PC-9 (cell line): ENCODE results near the gene CNTN1. TPM values are rescaled to one million over a fixed set of nuclear protein-coding genes. Genes with fewer than 3 reads are reported as not detected.

Experiments
- BruUV-seq: library from RNA; stranded (reverse); fragments of 400-500 nt; replicated peaks from 2 replicates; lab custom pipeline; 2021; lab: Mats Ljungman, UMichigan
- CTCF ChIA-PET: fragments of 300-600 bp; sonication (Branson Sonifier 250); formaldehyde crosslinking; loops from one replicate; lab custom pipeline; 2022; ENCODE audit warnings: antibody characterized with exemption; lab: Charles Lee
- POLR2A ChIA-PET: fragments of 300-600 bp; sonication (Branson Sonifier 250); formaldehyde crosslinking; loops from one replicate; lab custom pipeline; 2022; ENCODE audit warnings: antibody characterized with exemption; ENCODE audit not compliant: unreplicated experiment; lab: Charles Lee
- DNase-seq, 2 experiments: peaks; one replicate each; pipeline versions ENCODE4 v3.0.0 to v3.0.0-alpha.2; 2015 to 2022; ENCODE audit warnings: mixed read lengths in 1 of 2
- H2AFZ ChIP-seq: fragments of 200-600 bp; sonication (generic); 2 replicates; pipeline ENCODE4 v1.8.1; 2017; ENCODE audit warnings: antibody characterized with exemption
- H3F3A ChIP-seq: fragments of 200-600 bp; sonication (generic); 2 replicates; pipeline ENCODE4 v1.8.1; 2017; ENCODE audit warnings: antibody characterized with exemption, mild to moderate bottlenecking, low read depth; ENCODE audit not compliant: insufficient read depth
- H3K27ac ChIP-seq: fragments of 200-600 bp; sonication (generic); 2 replicates; pipeline ENCODE4 v1.6.1; 2016; ENCODE audit warnings: mixed run types
- H3K27me3 ChIP-seq: fragments of 200-600 bp; sonication (generic); 2 replicates; pipeline ENCODE4 v1.6.1; 2016; ENCODE audit warnings: low read depth, mixed run types; ENCODE audit not compliant: insufficient read depth
- H3K36me3 ChIP-seq: fragments of 200-600 bp; sonication (generic); 2 replicates; pipeline ENCODE4 v1.6.1; 2016; ENCODE audit warnings: low read depth, mixed run types
- H3K4me1 ChIP-seq: fragments of 200-600 bp; sonication (generic); replicated peaks from 2 replicates; pipeline ENCODE4 v1.6.1; 2016; ENCODE audit warnings: mixed run types; ENCODE audit not compliant: insufficient read depth
- H3K4me2 ChIP-seq: fragments of 200-600 bp; sonication (generic); 2 replicates; pipeline ENCODE4 v1.6.1; 2017; ENCODE audit warnings: mixed run types
- H3K4me3 ChIP-seq: fragments of 200-600 bp; sonication (generic); 2 replicates; pipeline ENCODE4 v1.6.1; 2016; ENCODE audit warnings: mixed run types
- H3K79me2 ChIP-seq: fragments of 200-600 bp; sonication (generic); 2 replicates; pipeline ENCODE4 v1.6.1; 2017; ENCODE audit warnings: low read depth, mixed run types
- H3K9me2 ChIP-seq: fragments of 200-600 bp; sonication (generic); 2 replicates; pipeline ENCODE4 v1.8.1; 2017; ENCODE audit warnings: mild to moderate bottlenecking; ENCODE audit not compliant: insufficient read depth
- H3K9me3 ChIP-seq: fragments of 200-600 bp; sonication (generic); 2 replicates; pipeline ENCODE4 v1.8.1; 2016; ENCODE audit warnings: low read depth; ENCODE audit not compliant: insufficient read depth
- H4K20me1 ChIP-seq: fragments of 200-600 bp; sonication (generic); 2 replicates; pipeline ENCODE4 v1.8.1; 2017; ENCODE audit not compliant: insufficient read depth
- CTCF ChIP-seq: fragments of 200-600 bp; sonication (generic); conservative IDR thresholded peaks from 2 replicates; pipeline ENCODE4 v1.6.1; 2017; ENCODE audit warnings: mixed run types, antibody characterized with exemption, mild to moderate bottlenecking, moderate library complexity
- EZH2 ChIP-seq: fragments of 200-600 bp; sonication (generic); IDR thresholded peaks from 2 replicates; pipeline ENCODE4 v1.8.0; 2017; ENCODE audit warnings: antibody characterized with exemption, low read depth
- intact Hi-C: fragments of 100-400 bp; cut with micrococcal nuclease; formaldehyde crosslinking; loops from one replicate; pipeline ENCODE4 v1.10.0; 2022; ENCODE audit not compliant: unreplicated experiment
- total RNA-seq: library from RNA; stranded (reverse); gene quantifications from 2 replicates; pipeline ENCODE4 v1.2.3, GENCODE V29; 2021

The CNTN1 gene
- total RNA-seq, 1 experiment from 2014 or later = 0.37 TPM

DNA sequence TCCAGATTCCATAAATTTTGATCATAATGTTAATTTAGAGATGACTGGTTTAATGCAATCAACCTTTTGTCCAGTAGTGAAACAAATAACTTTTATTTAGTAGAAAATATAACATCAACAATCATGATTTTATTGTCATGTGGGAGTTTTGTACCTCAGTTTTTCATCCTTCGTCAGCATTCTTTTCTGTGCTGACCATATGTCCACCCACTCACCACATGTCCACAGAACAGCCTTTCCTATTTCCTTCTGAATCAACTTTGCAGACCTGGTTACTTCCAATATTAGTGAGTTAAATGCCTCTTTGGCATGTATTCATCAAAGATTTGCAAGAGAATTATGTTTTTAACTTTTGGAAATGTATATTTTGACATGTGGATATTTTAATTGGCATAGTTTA lies 36.8 kb upstream of the CNTN1 start:
- no peaks in the 10 kb centered on the region for H3K36me3 ChIP-seq
- BruUV-seq = no TSS peak
- no peak for TF ChIP-seq EZH2
- no peak for TF ChIP-seq CTCF
- H3K27me3 ChIP-seq = no peaks in the 10 kb centered on the region
- H3K4me3 ChIP-seq = no peak overlapping the region
- H3K4me1 ChIP-seq = no peaks in the 10 kb centered on the region
- no peaks in the 10 kb centered on the region for H4K20me1 ChIP-seq
- no peak overlapping the region for H2AFZ ChIP-seq
- no peak overlapping the region for H3K27ac ChIP-seq
- H3K79me2 ChIP-seq = no peaks in the 10 kb centered on the region
- H3F3A ChIP-seq = no peaks in the 10 kb centered on the region
- POLR2A ChIA-PET = no interaction called here
- DNase-seq = no peak
- CTCF ChIA-PET = no interaction called here
- no peaks in the 10 kb centered on the region for H3K9me3 ChIP-seq
- no peaks in the 10 kb centered on the region for H3K9me2 ChIP-seq
- no peak overlapping the region for H3K4me2 ChIP-seq
- intact Hi-C loops = no loop called here

DNA sequence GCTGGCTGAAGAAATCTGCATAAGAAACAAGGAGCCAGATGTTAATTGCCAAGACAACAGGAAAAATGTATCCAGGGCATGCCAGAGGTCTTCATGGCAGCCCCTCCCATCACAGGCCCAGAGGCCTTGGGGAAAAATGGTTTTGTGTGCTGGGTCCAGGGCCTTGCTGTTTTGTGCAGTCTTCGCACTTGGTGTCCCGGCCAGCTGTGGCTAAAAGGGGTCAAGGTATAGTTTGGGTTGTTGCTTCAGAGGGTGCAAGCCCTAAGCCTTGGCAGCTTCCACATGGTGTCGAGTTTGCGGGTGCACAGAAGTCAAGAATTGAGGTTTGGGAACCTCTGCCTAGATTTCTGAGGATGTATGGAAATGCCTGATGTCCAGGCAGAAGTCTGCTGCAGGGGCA lies 29.9 kb upstream of the CNTN1 start:
- H3K27me3 ChIP-seq = no peaks in the 10 kb centered on the region
- H3K36me3 ChIP-seq = no peaks in the 10 kb centered on the region
- CTCF ChIA-PET = no interaction called here
- no peak for DNase-seq
- no peak overlapping the region for H3K4me3 ChIP-seq
- no peaks in the 10 kb centered on the region for H3K9me2 ChIP-seq
- TF ChIP-seq EZH2 = no peak
- no peak for TF ChIP-seq CTCF
- no peak overlapping the region for H3K27ac ChIP-seq
- H3F3A ChIP-seq = no peaks in the 10 kb centered on the region
- H4K20me1 ChIP-seq = no peaks in the 10 kb centered on the region
- no peak overlapping the region for H3K4me2 ChIP-seq
- no TSS peak for BruUV-seq
- intact Hi-C loops = no loop called here
- POLR2A ChIA-PET = no interaction called here
- no peaks in the 10 kb centered on the region for H3K9me3 ChIP-seq
- H3K4me1 ChIP-seq = no peaks in the 10 kb centered on the region
- no peak overlapping the region for H2AFZ ChIP-seq
- no peaks in the 10 kb centered on the region for H3K79me2 ChIP-seq

DNA sequence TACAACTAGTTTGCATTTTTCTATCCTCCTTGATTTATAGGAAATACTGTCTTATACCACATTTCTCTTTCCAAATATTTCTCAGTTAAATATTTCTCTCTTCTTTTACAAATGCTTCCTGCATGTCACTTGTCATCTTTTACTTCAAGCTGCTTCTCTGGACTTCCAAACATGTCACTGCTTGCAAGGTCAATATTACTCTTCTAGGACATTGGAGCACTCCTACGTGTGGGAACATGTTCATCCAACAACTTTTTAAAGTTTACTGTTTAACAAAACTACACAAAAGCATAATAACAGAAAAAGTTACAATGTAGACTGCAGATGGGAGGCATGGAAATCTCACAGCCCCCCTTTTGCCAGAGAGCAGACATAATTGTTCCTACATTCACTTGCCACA lies 28.5 kb upstream of the CNTN1 start:
- no peaks in the 10 kb centered on the region for H3K9me3 ChIP-seq
- intact Hi-C loops = no loop called here
- TF ChIP-seq EZH2 (no peak), CTCF (no peak)
- no TSS peak for BruUV-seq
- H4K20me1 ChIP-seq = no peaks in the 10 kb centered on the region
- H3K36me3 ChIP-seq = no peaks in the 10 kb centered on the region
- CTCF ChIA-PET = no interaction called here
- H3K9me2 ChIP-seq = no peaks in the 10 kb centered on the region
- no peak overlapping the region for H3K27ac ChIP-seq
- H3K4me2 ChIP-seq = no peak overlapping the region
- no peaks in the 10 kb centered on the region for H3K4me1 ChIP-seq
- H3F3A ChIP-seq = no peaks in the 10 kb centered on the region
- H2AFZ ChIP-seq = no peak overlapping the region
- POLR2A ChIA-PET = no interaction called here
- H3K27me3 ChIP-seq = no peaks in the 10 kb centered on the region
- no peaks in the 10 kb centered on the region for H3K79me2 ChIP-seq
- no peak overlapping the region for H3K4me3 ChIP-seq
- no peak for DNase-seq
